Measurements from ENCODE around the gene GYPC. TPM values are rescaled to one million over a fixed set of nuclear protein-coding genes. Genes with fewer than 3 reads are reported as not detected.
"Not testable (repeated sequence)": the region's sequence is repeated elsewhere in the genome, so short reads cannot be mapped to it uniquely, and the experiment has no call there.

GYPC gene
- total RNA-seq, 1 donor from 2014 or later: 59.9 TPM

DNA sequence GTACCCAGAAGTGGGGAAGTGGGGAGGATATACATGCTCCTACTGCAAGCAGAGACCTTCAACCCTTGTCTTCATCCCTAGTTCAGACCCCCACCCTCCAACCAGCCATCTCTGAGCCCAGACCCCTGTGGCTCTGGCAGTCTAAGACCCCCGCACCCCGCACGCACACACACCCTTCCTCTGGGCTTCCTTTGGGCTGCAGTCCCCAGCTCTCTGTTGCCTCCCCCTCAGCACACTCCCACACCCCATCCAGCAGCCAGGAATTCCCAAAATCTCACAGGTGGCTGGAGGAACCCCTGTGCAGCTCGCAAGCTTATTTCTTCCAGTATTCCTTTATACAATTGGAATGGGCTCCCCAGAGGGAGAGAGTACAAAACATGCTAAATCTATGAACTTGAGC lies 13.9 kb upstream of the GYPC start:
- TF ChIP-seq CTCF (conservative IDR thresholded peaks at IDR 0.05; ENCODE audit: low read depth, low read length): no peak
- DNase-seq (ENCODE audit: low read depth): no peak
- no peak overlapping the region for H3K4me3 ChIP-seq (ENCODE audit: low read depth, low read length)

DNA sequence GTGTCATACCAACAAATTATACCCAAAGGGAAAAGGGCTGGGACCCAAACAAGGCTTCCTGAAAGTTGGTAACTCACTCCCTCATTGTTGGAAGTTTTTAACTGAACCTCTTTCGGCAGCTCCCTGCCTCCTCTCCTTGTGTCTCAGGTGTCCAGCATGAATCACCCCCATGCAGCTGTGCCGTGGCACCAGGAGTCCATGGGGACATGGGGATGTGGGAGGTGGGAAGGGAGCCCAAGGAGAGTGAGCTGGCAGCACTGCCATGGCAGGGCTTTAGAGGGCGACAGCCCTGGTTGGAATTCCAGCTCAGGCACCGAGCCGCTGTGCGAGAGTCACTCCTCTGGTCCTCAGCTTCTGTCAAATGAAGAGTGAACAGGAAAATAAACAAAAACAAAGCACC lies 12.5 kb upstream of the GYPC start:
- DNase-seq (ENCODE audit: low read depth): no peak
- peak; percentile 15 for TF ChIP-seq CTCF (conservative IDR thresholded peaks at IDR 0.05; ENCODE audit: low read depth, low read length)
- no peak overlapping the region for H3K4me3 ChIP-seq (ENCODE audit: low read depth, low read length)

- no peak for DNase-seq (ENCODE audit: low read depth)
- TF ChIP-seq CTCF (conservative IDR thresholded peaks at IDR 0.05; ENCODE audit: low read depth, low read length): no peak
- H3K4me3 ChIP-seq (ENCODE audit: low read depth, low read length): no peak overlapping the region
These were observed 12.0 kb upstream of the GYPC start for GRCh38 chr2:126643972-126644371.

DNA sequence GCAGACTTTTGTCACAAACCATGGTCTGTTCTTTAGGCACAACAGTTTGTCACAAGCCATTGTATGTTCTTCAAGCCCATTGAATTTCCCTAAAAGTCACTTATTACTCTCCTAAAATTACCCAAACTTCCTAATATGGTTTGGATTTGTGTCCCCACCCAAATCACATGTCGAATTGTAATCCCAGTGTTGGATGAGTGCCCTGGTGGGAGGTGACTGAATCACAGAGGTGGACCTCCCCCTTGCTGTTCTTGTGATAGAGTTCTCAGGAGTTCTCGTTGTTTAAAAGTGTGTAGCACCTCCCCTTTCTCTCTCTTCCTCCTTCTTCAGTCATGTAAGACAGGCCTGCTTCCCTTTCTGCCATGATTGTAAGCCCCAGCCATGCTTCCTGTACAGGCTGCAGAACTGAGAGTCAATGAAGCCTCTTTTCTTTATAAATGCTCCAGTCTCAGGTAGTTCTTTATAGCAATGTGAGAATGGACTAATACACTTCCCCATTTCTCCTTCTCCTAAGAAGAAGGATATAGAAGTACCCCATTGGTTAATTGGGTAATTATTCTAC lies 11.2 kb upstream of the GYPC start:
- DNase-seq (ENCODE audit: low read depth): no peak
- no peak for TF ChIP-seq CTCF (conservative IDR thresholded peaks at IDR 0.05; ENCODE audit: low read depth, low read length)
- H3K4me3 ChIP-seq (ENCODE audit: low read depth, low read length): no peak overlapping the region

DNA sequence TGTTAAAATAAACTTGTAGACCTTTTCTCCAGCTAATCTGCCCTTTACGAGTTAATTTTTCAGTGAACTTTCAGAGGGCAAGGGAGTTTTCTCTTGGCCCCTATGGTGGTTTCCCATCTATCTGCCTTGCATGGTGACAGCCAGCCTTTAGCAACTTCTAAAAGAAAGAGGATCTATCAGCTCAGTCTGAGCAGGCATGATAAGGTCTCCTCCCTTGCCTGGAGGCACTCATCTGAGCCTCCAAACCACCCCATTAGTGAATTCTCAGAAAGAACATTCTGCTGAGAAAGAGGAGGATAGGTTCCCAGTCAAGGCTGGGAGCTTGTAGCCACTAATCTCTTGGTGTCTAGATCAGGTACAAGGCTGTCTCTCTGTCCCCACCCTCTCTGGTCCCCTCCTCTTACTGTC lies 10.7 kb upstream of the GYPC start:
- no peak for TF ChIP-seq CTCF (conservative IDR thresholded peaks at IDR 0.05; ENCODE audit: low read depth, low read length)
- no peak overlapping the region for H3K4me3 ChIP-seq (ENCODE audit: low read depth, low read length)
- no peak for DNase-seq (ENCODE audit: low read depth)

GRCh38 chr2:126646026-126646425 lies 9.9 kb upstream of the GYPC start:
- TF ChIP-seq CTCF (conservative IDR thresholded peaks at IDR 0.05; ENCODE audit: low read depth, low read length): no peak
- no peak for DNase-seq (ENCODE audit: low read depth)
- no peak overlapping the region for H3K4me3 ChIP-seq (ENCODE audit: low read depth, low read length)

DNA sequence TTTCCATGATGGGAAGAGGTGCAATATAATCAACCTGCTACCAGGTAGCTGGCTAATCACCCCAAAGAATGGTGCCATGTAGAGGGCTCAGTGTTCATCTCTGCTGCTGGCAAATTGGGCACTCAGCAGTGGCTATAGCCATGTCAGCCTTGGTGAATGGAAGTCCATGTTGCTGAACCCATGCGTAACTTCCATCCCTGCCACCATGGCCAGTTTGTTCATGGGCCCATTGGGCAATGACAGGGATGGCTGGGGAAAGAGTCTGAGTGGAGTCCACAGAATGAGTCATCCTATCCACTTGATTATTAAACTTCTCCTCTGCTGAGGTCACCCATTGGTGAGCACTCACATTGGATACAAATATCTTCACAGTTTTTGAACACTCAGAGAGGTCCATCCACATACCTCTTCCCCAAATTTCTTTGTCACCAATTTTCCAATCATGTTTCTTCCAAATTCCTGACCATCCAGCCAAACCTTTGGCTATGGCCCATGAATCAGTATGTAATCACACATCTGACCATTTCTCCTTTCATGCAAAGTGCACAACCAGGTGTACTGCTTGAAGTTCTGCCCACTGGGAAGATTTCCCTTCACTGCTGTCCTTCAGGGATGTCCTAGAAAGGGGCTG lies 8.1 kb upstream of the GYPC start:
- not testable (repeated sequence) for DNase-seq (ENCODE audit: low read depth)

GRCh38 chr2:126648345-126648786 lies 7.6 kb upstream of the GYPC start:
- H3K4me3 ChIP-seq (ENCODE audit: low read depth, low read length); DNase-seq (ENCODE audit: low read depth): not testable (repeated sequence)

More for the DNA sequence above, 8.1 kb upstream of the GYPC start:
- H3K4me3 ChIP-seq (ENCODE audit: low read depth, low read length): not testable (repeated sequence)

Data from epithelial cell of proximal tubule (primary cell).